ENCODE data around the gene F2. TPM values are rescaled to one million over a fixed set of nuclear protein-coding genes. Genes with fewer than 3 reads are reported as not detected.
A peak's percentile ranks its signal among the peaks of the same experiment; 100 is the strongest.
"Not testable (repeated sequence)": the region's sequence is repeated elsewhere in the genome, so short reads cannot be mapped to it uniquely, and the experiment has no call there.

The F2 gene
- total RNA-seq, 1 donor from 2014 or later: 22.8 TPM

DNA sequence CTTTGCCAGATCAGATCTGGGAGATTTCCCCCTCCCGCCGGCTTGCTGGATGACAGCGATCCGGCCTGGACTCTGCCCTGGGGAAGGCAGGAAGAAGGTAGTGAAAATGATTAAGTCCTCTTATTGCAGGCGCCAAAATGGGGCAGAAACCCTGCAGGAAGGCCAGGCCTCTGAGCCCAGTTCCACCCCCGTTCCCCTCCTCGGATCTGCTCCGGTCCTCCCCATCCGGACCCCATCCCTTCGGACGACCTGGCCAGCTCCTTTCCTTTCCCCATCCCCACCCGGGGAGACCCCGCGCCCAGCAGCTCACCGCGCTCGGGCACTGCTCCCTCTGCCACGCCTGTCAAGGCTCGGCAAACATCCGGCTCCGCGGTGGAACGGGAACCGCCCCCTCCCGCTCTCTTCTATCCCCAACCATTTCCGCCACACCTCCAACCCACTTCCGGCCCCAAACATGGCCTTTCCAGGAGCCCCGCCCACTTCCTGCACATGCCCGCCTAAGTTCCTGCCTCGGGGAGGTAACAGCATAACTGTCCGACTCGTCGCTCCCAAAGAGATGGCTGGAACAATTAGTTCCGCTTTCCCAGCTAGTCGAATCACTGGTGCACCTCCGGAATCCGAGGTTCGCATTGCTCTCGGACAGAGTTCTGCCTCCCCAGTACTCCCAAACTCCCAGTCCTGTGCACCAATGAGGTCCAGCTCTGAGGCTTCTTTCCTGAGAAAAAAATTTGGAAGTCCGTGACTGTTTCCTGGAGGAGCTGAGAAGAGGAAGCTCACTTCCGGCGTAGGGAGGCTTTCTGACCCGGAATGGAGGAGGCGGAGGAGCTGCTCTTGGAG is 18.6 kb upstream of the F2 start, which contains the start of the genes ARHGAP1 and ZNF408:
ARHGAP1 (minus strand) TSS at position 379 of the 837 bp plus-strand sequence. CDS start 4,512 bp downstream, outside the sequence.
ZNF408 (plus strand) TSS at position 791 of the 837 bp plus-strand sequence; CDS start at position 808, 17 bp downstream.
- H3K27ac Mint-ChIP-seq: peak within 1 kb of the TSS; percentile 99
- peak within 1 kb of the TSS; percentile 99 for H3K4me3 Mint-ChIP-seq (ENCODE audit: low read depth)
- H3K4me1 Mint-ChIP-seq (ENCODE audit: low read depth): peaks cover 19% of the 10 kb centered on the region
- H3K9me3 Mint-ChIP-seq (ENCODE audit: low read depth): no peaks in the 10 kb centered on the region
- TF ChIP-seq, protein P1, sequence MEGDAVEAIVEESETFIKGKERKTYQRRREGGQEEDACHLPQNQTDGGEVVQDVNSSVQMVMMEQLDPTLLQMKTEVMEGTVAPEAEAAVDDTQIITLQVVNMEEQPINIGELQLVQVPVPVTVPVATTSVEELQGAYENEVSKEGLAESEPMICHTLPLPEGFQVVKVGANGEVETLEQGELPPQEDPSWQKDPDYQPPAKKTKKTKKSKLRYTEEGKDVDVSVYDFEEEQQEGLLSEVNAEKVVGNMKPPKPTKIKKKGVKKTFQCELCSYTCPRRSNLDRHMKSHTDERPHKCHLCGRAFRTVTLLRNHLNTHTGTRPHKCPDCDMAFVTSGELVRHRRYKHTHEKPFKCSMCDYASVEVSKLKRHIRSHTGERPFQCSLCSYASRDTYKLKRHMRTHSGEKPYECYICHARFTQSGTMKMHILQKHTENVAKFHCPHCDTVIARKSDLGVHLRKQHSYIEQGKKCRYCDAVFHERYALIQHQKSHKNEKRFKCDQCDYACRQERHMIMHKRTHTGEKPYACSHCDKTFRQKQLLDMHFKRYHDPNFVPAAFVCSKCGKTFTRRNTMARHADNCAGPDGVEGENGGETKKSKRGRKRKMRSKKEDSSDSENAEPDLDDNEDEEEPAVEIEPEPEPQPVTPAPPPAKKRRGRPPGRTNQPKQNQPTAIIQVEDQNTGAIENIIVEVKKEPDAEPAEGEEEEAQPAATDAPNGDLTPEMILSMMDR (IDR thresholded peaks at IDR 0.05; ENCODE audit: unreplicated experiment): no peak
- peak; percentile 92 for DNase-seq (ENCODE audit: low spot score, unreplicated experiment)
- peaks cover 5% of the 10 kb centered on the region for H3K36me3 Mint-ChIP-seq (ENCODE audit: insufficient read depth)
- H3K27me3 Mint-ChIP-seq: no peaks in the 10 kb centered on the region

DNA sequence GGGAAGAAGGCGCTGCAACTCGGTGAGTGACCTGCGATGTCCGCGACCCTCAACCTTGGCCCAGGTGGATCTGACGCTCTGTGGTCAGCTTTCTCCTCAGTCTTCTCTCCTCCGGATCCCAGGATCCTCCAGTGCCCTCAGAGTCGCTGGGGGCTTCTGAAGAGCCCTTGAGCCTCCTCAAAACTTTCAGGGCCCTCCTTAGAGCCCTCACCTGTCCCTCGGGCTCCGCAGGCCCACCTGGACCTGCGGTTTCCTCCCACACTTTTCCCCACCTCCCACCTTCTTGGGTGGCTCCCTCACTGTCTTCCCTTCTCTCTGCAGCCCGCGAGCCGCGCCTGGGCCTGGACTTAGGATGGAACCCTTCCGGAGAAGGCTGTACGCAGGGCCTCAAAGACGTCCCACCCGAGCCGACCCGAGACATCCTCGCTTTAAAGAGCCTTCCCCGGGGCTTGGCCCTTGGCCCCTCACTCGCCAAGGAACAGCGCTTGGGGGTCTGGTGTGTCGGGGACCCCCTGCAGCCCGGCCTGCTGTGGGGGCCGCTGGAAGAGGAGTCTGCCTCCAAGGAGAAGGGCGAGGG is 17.8 kb upstream of the F2 start:
- Mint-ChIP-seq H3K36me3 (ENCODE audit: insufficient read depth) (peaks cover 5% of the 10 kb centered on the region), H3K4me3 (ENCODE audit: low read depth) (peak overlapping the region; percentile 99), H3K9me3 (ENCODE audit: low read depth) (no peaks in the 10 kb centered on the region), H3K27me3 (no peaks in the 10 kb centered on the region), H3K27ac (peak overlapping the region; percentile 99), H3K4me1 (ENCODE audit: low read depth) (peaks cover 19% of the 10 kb centered on the region)
- TF ChIP-seq, protein P1 (IDR thresholded peaks at IDR 0.05; ENCODE audit: unreplicated experiment): no peak
- DNase-seq (ENCODE audit: low spot score, unreplicated experiment): no peak

DNA sequence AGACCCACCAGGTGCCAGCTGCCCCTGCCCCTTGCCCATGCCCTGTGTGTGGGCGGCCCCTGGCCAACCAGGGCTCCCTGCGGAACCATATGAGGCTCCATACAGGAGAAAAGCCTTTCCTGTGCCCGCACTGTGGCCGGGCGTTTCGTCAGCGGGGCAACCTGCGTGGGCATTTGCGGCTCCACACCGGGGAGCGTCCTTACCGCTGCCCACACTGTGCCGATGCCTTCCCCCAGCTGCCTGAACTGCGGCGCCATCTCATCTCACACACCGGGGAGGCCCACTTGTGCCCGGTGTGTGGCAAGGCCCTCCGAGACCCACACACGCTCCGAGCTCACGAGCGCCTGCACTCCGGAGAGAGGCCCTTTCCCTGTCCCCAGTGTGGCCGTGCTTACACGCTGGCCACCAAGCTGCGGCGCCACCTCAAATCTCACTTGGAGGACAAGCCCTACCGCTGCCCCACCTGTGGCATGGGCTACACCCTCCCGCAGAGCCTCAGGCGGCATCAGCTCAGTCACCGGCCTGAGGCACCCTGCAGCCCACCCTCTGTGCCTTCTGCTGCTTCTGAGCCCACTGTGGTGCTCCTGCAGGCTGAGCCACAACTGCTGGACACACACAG is 13.8 kb upstream of the F2 start:
- Mint-ChIP-seq H3K27ac (no peak overlapping the region), H3K4me1 (ENCODE audit: low read depth) (peaks cover 12% of the 10 kb centered on the region), H3K9me3 (ENCODE audit: low read depth) (no peaks in the 10 kb centered on the region), H3K4me3 (ENCODE audit: low read depth) (no peak overlapping the region), H3K27me3 (no peaks in the 10 kb centered on the region), H3K36me3 (ENCODE audit: insufficient read depth) (peaks cover 7% of the 10 kb centered on the region)
- DNase-seq (ENCODE audit: low spot score, unreplicated experiment): no peak
- TF ChIP-seq, protein P1 (IDR thresholded peaks at IDR 0.05; ENCODE audit: unreplicated experiment): no peak

DNA sequence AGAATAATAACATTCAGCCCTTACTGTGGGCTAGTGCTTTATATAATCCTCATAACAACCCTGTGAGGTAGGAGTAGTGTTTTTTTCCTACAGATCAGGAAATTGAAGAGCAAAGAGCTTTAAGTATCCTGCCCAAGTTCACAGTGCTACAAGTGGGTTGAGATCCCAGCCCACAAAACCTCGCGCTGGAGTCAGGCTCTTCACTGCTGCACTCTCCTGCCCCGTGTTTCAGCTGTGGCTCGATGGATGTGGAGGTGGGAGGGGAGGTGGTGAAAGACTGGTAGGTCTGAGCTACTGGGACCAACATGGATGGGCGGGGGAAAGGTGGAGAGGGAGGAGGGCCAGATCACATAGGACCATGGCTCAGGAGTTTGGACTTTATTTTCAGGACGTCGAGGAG is 12.1 kb upstream of the F2 start:
- Mint-ChIP-seq H3K9me3 (ENCODE audit: low read depth) (no peaks in the 10 kb centered on the region), H3K27ac (no peak overlapping the region), H3K4me3 (ENCODE audit: low read depth) (no peak overlapping the region), H3K36me3 (ENCODE audit: insufficient read depth) (peaks cover 7% of the 10 kb centered on the region), H3K27me3 (no peaks in the 10 kb centered on the region), H3K4me1 (ENCODE audit: low read depth) (peaks cover 4% of the 10 kb centered on the region)
- TF ChIP-seq, protein P1 (IDR thresholded peaks at IDR 0.05; ENCODE audit: unreplicated experiment): no peak
- DNase-seq (ENCODE audit: low spot score, unreplicated experiment): no peak

DNA sequence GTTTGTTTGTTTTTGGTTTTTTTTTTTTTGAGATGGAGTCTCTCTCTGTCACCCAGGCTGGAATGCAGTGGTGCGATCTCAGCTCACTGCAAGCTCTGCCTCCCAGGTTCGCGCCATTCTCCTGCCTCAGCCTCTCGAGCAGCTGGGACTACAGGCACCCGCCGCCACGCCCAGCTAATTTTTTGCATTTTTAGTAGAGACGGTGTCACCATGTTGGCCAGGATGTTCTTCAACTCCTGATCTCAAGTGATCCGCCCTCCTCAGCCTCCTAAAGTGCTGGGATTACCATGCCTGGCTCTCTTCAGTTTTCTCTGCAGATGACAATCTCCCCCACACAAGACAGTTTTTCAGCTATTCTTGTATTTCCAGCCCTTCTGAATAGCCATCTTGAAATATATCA is 9.7 kb upstream of the F2 start:
- H3K27me3 Mint-ChIP-seq; H3K4me3 Mint-ChIP-seq (ENCODE audit: low read depth); H3K4me1 Mint-ChIP-seq (ENCODE audit: low read depth); DNase-seq (ENCODE audit: low spot score, unreplicated experiment); H3K9me3 Mint-ChIP-seq (ENCODE audit: low read depth); H3K36me3 Mint-ChIP-seq (ENCODE audit: insufficient read depth); H3K27ac Mint-ChIP-seq: not testable (repeated sequence)

Measured in progenitor cell of endocrine pancreas (in vitro differentiated cells).